Hematopoietic multipotent progenitor cell treated with erythropoietin and hydrocortisone succinate and interleukin-3 and kit ligand, for 6 days (in vitro differentiated cells): Measurements from ENCODE around the gene PKD1.

Experiments
- DNase-seq: peaks from one replicate; pipeline ENCODE4 v3.0.0-alpha.2; 2015

The PKD1 gene

GRCh38 chr16:2135770-2136490, at the start of gene PKD1:
Gene PKD1 (minus strand): TSS chr16:2135898. CDS start chr16:2135689, 209 bp downstream.
- peak; percentile 92 for DNase-seq

- no peak for DNase-seq
These were observed 49.3 kb upstream of the PKD1 start for GRCh38 chr16:2184962-2185361.

- no peak for DNase-seq
These were observed 48.6 kb upstream of the PKD1 start for GRCh38 chr16:2184346-2184745.

- DNase-seq = no peak
These were observed 48.0 kb upstream of the PKD1 start for GRCh38 chr16:2183671-2184070.

GRCh38 chr16:2181952-2182351, 46.3 kb upstream of the PKD1 start:
- no peak for DNase-seq

GRCh38 chr16:2180962-2181923, 45.5 kb upstream of the PKD1 start:
- no peak for DNase-seq

- no peak for DNase-seq
These were observed 44.8 kb upstream of the PKD1 start for GRCh38 chr16:2180461-2180860.

- no peak for DNase-seq
These were observed 43.9 kb upstream of the PKD1 start for GRCh38 chr16:2179576-2179975.

GRCh38 chr16:2179107-2179501, 43.4 kb upstream of the PKD1 start:
- no peak for DNase-seq

- DNase-seq = peak; percentile 68
These were observed 42.8 kb upstream of the PKD1 start for GRCh38 chr16:2178321-2179106.

GRCh38 chr16:2177561-2177960, 41.9 kb upstream of the PKD1 start:
- DNase-seq = no peak

GRCh38 chr16:2177101-2177500, 41.4 kb upstream of the PKD1 start:
- DNase-seq = no peak

GRCh38 chr16:2176047-2176446, 40.3 kb upstream of the PKD1 start:
- no peak for DNase-seq

GRCh38 chr16:2175454-2175853, 39.8 kb upstream of the PKD1 start:
- no peak for DNase-seq

GRCh38 chr16:2174396-2175131, 38.9 kb upstream of the PKD1 start:
- DNase-seq = no peak

- no peak for DNase-seq
These were observed 38.2 kb upstream of the PKD1 start for GRCh38 chr16:2173916-2174315.

- DNase-seq = no peak
These were observed 37.7 kb upstream of the PKD1 start for GRCh38 chr16:2173366-2173765.

GRCh38 chr16:2172688-2173335, 37.1 kb upstream of the PKD1 start:
- no peak for DNase-seq

- DNase-seq = no peak
These were observed 36.0 kb upstream of the PKD1 start for GRCh38 chr16:2171601-2172178.

GRCh38 chr16:2170587-2171435, 35.1 kb upstream of the PKD1 start:
- DNase-seq = no peak

- no peak for DNase-seq
These were observed 34.4 kb upstream of the PKD1 start for GRCh38 chr16:2170080-2170479.
